ENCODE measurements around the gene TRERF1. TPM values are rescaled to one million over a fixed set of nuclear protein-coding genes. Genes with fewer than 3 reads are reported as not detected.

Gene TRERF1
- total and polyA plus RNA-seq, 2 experiments from 2014 or later = 11.2 to 20.6 TPM

DNA sequence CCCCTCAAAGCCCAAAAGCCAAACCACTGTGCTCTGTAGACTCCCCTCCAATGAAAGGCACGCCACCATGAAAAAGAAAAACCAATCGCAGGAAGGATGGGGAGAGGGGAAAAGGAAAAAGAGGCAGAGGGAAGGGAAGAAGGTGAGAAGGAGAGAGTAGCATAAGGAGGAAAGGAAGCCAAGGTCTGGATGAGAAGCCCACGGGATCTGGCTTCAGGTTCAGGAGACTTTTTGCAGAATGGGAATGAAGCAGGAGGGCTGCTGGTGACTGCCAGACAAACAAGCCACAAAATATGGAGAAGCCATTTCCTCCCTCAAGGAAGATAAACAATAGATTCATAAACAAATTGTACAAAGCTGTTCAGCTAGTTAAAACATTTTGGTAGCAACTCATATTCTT is 155.1 kb downstream of the TRERF1 start:
- Histone ChIP-seq H3F3A (replicated peaks; ENCODE audit: low read depth) (no peaks in the 10 kb centered on the region), H3K9me2 (ENCODE audit: insufficient read depth) (0 out of 2 replicates have a peak, but pooled peaks cover 5% of the 10 kb centered on the region), H3K27me3 (ENCODE audit: insufficient read depth) (no peaks in the 10 kb centered on the region), H3K4me1 (ENCODE audit: insufficient read depth) (peaks cover 6% of the 10 kb centered on the region), H3K79me2 (replicated peaks; ENCODE audit: insufficient read depth) (peaks cover 41% of the 10 kb centered on the region), H3K4me2 (no peak overlapping the region), H3K4me3 (no peak overlapping the region), H3K27ac (ENCODE audit: low read depth) (no peak overlapping the region), H4K20me1 (replicated peaks; ENCODE audit: insufficient read depth) (peaks cover 5% of the 10 kb centered on the region), H3K36me3 (ENCODE audit: insufficient read depth) (peaks cover 2% of the 10 kb centered on the region; the same call in 1 of the 2 replicates), H2AFZ (no peak overlapping the region)
- Mint-ChIP-seq H3K4me3 (no peak overlapping the region), H3K27ac (no peak overlapping the region), H3K4me1 (peaks cover 5% of the 10 kb centered on the region), H3K36me3 (ENCODE audit: low read depth) (peaks cover 36% of the 10 kb centered on the region), H3K27me3 (ENCODE audit: insufficient read depth, low read depth, poor library complexity) (peaks cover 4% of the 10 kb centered on the region), H3K9me3 (no peaks in the 10 kb centered on the region)
- ATAC-seq (no peak), DNase-seq (ENCODE audit: low spot score) (no peak)
- no peak for TF ChIP-seq STAT1 (IDR thresholded peaks at IDR 0.05; ENCODE audit: unreplicated experiment)
- TF ChIP-seq, protein P1, sequence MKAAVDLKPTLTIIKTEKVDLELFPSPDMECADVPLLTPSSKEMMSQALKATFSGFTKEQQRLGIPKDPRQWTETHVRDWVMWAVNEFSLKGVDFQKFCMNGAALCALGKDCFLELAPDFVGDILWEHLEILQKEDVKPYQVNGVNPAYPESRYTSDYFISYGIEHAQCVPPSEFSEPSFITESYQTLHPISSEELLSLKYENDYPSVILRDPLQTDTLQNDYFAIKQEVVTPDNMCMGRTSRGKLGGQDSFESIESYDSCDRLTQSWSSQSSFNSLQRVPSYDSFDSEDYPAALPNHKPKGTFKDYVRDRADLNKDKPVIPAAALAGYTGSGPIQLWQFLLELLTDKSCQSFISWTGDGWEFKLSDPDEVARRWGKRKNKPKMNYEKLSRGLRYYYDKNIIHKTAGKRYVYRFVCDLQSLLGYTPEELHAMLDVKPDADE (IDR thresholded peaks at IDR 0.05) = no peak
- TF ChIP-seq, protein P2, sequence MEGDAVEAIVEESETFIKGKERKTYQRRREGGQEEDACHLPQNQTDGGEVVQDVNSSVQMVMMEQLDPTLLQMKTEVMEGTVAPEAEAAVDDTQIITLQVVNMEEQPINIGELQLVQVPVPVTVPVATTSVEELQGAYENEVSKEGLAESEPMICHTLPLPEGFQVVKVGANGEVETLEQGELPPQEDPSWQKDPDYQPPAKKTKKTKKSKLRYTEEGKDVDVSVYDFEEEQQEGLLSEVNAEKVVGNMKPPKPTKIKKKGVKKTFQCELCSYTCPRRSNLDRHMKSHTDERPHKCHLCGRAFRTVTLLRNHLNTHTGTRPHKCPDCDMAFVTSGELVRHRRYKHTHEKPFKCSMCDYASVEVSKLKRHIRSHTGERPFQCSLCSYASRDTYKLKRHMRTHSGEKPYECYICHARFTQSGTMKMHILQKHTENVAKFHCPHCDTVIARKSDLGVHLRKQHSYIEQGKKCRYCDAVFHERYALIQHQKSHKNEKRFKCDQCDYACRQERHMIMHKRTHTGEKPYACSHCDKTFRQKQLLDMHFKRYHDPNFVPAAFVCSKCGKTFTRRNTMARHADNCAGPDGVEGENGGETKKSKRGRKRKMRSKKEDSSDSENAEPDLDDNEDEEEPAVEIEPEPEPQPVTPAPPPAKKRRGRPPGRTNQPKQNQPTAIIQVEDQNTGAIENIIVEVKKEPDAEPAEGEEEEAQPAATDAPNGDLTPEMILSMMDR (conservative IDR thresholded peaks at IDR 0.05; ENCODE audit: low read depth in 2 of 2) = no peak
- TF ChIP-seq POLR2AphosphoS5 (IDR thresholded peaks at IDR 0.05; ENCODE audit: low read depth) = no peak
- TF ChIP-seq, protein P3, sequence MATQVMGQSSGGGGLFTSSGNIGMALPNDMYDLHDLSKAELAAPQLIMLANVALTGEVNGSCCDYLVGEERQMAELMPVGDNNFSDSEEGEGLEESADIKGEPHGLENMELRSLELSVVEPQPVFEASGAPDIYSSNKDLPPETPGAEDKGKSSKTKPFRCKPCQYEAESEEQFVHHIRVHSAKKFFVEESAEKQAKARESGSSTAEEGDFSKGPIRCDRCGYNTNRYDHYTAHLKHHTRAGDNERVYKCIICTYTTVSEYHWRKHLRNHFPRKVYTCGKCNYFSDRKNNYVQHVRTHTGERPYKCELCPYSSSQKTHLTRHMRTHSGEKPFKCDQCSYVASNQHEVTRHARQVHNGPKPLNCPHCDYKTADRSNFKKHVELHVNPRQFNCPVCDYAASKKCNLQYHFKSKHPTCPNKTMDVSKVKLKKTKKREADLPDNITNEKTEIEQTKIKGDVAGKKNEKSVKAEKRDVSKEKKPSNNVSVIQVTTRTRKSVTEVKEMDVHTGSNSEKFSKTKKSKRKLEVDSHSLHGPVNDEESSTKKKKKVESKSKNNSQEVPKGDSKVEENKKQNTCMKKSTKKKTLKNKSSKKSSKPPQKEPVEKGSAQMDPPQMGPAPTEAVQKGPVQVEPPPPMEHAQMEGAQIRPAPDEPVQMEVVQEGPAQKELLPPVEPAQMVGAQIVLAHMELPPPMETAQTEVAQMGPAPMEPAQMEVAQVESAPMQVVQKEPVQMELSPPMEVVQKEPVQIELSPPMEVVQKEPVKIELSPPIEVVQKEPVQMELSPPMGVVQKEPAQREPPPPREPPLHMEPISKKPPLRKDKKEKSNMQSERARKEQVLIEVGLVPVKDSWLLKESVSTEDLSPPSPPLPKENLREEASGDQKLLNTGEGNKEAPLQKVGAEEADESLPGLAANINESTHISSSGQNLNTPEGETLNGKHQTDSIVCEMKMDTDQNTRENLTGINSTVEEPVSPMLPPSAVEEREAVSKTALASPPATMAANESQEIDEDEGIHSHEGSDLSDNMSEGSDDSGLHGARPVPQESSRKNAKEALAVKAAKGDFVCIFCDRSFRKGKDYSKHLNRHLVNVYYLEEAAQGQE (IDR thresholded peaks at IDR 0.05; ENCODE audit: unreplicated experiment) = no peak
- no peak for TF ChIP-seq ZNF331 (CRISPR knock-in tag; IDR thresholded peaks at IDR 0.05; ENCODE audit: low read depth)
- TF ChIP-seq EZH2phosphoT487 (IDR thresholded peaks at IDR 0.05; ENCODE audit: unreplicated experiment) = no peak
- no peak for TF ChIP-seq CREB1 (CRISPR knock-in tag; IDR thresholded peaks at IDR 0.05; ENCODE audit: low read depth)
- TF ChIP-seq JUNB (IDR thresholded peaks at IDR 0.05; ENCODE audit: unreplicated experiment) = no peak
- TF ChIP-seq EZH2 (IDR thresholded peaks at IDR 0.05; ENCODE audit: low read depth, unreplicated experiment) = no peak
- TF ChIP-seq, protein P4, sequence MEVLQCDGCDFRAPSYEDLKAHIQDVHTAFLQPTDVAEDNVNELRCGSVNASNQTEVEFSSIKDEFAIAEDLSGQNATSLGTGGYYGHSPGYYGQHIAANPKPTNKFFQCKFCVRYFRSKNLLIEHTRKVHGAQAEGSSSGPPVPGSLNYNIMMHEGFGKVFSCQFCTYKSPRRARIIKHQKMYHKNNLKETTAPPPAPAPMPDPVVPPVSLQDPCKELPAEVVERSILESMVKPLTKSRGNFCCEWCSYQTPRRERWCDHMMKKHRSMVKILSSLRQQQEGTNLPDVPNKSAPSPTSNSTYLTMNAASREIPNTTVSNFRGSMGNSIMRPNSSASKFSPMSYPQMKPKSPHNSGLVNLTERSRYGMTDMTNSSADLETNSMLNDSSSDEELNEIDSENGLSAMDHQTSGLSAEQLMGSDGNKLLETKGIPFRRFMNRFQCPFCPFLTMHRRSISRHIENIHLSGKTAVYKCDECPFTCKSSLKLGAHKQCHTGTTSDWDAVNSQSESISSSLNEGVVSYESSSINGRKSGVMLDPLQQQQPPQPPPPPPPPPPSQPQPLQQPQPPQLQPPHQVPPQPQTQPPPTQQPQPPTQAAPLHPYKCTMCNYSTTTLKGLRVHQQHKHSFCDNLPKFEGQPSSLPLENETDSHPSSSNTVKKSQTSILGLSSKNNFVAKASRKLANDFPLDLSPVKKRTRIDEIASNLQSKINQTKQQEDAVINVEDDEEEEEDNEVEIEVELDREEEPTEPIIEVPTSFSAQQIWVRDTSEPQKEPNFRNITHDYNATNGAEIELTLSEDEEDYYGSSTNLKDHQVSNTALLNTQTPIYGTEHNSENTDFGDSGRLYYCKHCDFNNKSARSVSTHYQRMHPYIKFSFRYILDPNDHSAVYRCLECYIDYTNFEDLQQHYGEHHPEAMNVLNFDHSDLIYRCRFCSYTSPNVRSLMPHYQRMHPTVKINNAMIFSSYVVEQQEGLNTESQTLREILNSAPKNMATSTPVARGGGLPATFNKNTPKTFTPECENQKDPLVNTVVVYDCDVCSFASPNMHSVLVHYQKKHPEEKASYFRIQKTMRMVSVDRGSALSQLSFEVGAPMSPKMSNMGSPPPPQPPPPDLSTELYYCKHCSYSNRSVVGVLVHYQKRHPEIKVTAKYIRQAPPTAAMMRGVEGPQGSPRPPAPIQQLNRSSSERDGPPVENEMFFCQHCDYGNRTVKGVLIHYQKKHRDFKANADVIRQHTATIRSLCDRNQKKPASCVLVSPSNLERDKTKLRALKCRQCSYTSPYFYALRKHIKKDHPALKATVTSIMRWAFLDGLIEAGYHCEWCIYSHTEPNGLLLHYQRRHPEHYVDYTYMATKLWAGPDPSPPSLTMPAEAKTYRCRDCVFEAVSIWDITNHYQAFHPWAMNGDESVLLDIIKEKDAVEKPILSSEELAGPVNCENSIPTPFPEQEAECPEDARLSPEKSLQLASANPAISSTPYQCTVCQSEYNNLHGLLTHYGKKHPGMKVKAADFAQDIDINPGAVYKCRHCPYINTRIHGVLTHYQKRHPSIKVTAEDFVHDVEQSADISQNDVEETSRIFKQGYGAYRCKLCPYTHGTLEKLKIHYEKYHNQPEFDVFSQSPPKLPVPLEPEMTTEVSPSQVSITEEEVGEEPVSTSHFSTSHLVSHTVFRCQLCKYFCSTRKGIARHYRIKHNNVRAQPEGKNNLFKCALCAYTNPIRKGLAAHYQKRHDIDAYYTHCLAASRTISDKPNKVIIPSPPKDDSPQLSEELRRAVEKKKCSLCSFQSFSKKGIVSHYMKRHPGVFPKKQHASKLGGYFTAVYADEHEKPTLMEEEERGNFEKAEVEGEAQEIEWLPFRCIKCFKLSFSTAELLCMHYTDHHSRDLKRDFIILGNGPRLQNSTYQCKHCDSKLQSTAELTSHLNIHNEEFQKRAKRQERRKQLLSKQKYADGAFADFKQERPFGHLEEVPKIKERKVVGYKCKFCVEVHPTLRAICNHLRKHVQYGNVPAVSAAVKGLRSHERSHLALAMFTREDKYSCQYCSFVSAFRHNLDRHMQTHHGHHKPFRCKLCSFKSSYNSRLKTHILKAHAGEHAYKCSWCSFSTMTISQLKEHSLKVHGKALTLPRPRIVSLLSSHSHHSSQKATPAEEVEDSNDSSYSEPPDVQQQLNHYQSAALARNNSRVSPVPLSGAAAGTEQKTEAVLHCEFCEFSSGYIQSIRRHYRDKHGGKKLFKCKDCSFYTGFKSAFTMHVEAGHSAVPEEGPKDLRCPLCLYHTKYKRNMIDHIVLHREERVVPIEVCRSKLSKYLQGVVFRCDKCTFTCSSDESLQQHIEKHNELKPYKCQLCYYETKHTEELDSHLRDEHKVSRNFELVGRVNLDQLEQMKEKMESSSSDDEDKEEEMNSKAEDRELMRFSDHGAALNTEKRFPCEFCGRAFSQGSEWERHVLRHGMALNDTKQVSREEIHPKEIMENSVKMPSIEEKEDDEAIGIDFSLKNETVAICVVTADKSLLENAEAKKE (CRISPR knock-in tag; IDR thresholded peaks at IDR 0.05) = no peak
- no peak for TF ChIP-seq ZNF114 (CRISPR knock-in tag; IDR thresholded peaks at IDR 0.05)
- no peak for TF ChIP-seq NANOG (IDR thresholded peaks at IDR 0.05; ENCODE audit: borderline replicate concordance)

Measured in GM23338 (cell line).